SKM-1 (cell line): ENCODE data around the gene EMP1.
A peak's percentile ranks its signal among the peaks of the same experiment; 100 is the strongest.
"Not testable (repeated sequence)": the region's sequence is repeated elsewhere in the genome, so short reads cannot be mapped to it uniquely, and the experiment has no call there.

Experiments used
- DNase-seq: peaks from one replicate; lab custom pipeline; 2025; ENCODE audit not compliant: unreplicated experiment; lab: John Stamatoyannopoulos, UW

Gene EMP1

GRCh38 chr12:13255792-13256691 is 59.5 kb downstream of the EMP1 start:
- peak; percentile 41 for DNase-seq

DNA sequence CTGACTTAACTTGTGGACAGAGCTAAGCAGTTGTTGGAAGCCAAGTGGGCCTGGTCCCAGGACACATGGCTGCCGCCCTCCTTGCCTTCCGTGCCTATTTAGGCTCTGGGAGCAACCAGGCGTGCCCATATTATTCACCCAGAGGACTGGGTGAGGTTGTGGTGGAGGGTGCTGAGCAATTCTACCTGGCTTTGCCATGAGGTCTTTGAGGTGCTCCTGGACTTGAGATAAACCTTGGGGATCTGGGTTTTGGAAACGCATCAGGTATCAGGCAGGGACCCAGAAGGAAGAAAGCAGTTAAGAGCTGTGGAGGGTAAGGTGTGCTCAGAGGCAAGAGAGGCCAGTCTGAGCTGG is 60.1 kb downstream of the EMP1 start:
- DNase-seq: no peak

- DNase-seq: no peak
Measured at GRCh38 chr12:13257356-13257875, 60.9 kb downstream of the EMP1 start.

DNA sequence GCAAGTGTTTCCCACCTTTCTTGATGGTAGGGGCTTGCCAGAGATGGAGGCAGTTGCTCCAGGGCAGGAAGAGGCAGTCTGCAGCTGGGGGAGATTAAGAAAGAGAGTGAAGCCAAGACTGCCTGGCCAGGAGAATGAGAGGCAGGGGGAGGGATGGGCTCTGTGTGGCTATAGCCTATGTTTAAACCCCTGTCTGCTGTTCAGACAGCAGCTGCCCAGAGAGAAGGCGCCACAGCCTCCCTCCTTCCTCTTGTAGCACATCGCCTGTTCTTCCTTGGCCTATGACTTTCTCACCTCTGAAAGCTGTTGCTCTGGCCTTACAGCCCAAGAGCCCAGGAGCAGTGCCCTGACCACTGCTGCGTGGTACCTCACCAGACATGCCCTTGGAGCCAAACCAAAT is 61.7 kb downstream of the EMP1 start:
- no peak for DNase-seq

DNA sequence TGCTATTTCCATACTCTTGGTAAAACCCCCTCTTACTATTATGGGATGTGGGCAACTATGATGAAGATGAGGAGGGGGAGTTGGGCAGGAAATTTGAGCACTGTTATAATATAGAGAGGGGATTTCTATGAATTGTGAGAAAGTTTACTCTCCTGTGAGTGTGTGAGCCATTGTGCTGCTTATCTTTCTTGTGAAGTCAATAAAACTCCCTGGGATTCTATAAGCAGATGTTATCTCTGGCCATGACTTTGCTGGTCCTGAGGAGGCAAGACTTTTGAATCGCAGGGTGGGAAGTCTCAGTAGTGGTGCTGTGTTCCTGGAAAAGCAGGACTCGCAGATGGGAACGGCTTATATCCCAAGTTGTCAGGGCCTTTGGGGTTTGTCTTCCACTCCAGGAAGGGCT is 62.2 kb downstream of the EMP1 start:
- no peak for DNase-seq

- DNase-seq: not testable (repeated sequence)
Measured at GRCh38 chr12:13259625-13260024, 63.1 kb downstream of the EMP1 start.

DNA sequence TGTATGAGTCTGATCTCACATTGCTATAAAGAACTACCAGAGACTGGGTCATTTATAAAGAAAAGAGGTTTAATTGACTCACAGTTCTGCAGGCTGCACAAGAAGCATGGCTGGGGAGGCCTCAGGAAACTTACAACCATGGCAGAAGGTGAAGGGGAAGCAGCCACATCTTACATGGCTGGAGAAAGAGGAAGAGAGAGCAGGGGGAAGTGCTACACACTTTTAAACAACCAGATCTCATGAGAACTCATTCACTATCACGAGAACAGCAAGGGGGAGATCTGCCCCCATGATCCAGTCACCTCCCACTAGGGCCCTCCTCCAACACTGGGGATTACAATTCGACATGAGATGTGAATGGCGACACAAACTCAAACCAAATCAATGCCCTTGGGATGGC is 71.3 kb downstream of the EMP1 start:
- DNase-seq: not testable (repeated sequence)

DNA sequence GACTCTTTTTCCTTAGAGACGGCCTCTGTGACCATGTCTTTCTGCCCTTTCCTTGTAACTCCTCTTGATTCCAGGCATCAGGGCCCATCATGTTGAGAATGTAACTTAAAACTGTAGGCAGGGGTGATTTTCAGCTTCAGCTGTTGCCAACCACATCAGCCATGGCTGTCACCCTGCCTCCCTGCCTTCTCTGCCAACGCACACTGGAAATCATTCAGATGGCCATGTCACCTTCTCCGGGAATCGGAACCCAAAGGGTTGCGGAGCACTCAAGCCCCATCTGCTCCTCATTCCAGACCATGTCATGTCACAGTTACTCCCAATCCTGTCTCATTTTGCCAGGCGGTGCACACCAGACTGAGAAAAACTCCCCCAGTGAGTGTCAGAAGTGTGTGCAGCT is 72.1 kb downstream of the EMP1 start:
- DNase-seq: no peak
